ENCODE results near the gene ITPR2. TPM values are rescaled to one million over a fixed set of nuclear protein-coding genes. Genes with fewer than 3 reads are reported as not detected.
"Not testable (repeated sequence)": the region's sequence is repeated elsewhere in the genome, so short reads cannot be mapped to it uniquely, and the experiment has no call there.

Gene ITPR2
- total RNA-seq, 1 donor from 2014 or later = 48.1 TPM

DNA sequence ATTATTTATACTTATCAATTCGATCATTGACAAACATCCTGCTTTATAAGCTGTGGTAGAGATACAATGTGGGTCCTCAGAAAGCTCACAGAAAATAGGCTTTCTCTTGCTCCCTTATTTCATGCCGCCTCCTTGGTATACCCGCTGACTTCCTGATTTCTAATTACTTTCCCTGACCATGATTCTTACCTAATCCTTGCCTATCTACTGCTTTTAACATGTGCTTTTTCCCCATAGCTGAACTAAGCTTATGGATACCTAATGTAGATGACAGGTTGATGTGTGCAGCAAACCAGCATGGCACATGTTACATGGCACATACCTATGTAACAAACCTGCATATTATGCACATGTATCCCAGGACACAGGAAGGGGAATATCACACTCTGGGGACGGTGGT is 65.1 kb downstream of the ITPR2 start:
- Histone ChIP-seq H3K36me3 (no peaks in the 10 kb centered on the region), H3K9me3 (no peaks in the 10 kb centered on the region), H3K27ac (no peak overlapping the region), H3K4me3 (no peak overlapping the region), H3K27me3 (no peaks in the 10 kb centered on the region), H3K4me1 (no peaks in the 10 kb centered on the region)
- intact Hi-C loops (cut with DNase I) = no loop called here
- no peak for DNase-seq (ENCODE audit: extremely low spot score in 2 of 2)
- TF ChIP-seq, protein P1, sequence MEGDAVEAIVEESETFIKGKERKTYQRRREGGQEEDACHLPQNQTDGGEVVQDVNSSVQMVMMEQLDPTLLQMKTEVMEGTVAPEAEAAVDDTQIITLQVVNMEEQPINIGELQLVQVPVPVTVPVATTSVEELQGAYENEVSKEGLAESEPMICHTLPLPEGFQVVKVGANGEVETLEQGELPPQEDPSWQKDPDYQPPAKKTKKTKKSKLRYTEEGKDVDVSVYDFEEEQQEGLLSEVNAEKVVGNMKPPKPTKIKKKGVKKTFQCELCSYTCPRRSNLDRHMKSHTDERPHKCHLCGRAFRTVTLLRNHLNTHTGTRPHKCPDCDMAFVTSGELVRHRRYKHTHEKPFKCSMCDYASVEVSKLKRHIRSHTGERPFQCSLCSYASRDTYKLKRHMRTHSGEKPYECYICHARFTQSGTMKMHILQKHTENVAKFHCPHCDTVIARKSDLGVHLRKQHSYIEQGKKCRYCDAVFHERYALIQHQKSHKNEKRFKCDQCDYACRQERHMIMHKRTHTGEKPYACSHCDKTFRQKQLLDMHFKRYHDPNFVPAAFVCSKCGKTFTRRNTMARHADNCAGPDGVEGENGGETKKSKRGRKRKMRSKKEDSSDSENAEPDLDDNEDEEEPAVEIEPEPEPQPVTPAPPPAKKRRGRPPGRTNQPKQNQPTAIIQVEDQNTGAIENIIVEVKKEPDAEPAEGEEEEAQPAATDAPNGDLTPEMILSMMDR (IDR thresholded peaks at IDR 0.05) = no peak
- TF ChIP-seq POLR2AphosphoS5 (IDR thresholded peaks at IDR 0.05; ENCODE audit: insufficient read depth in 1 of 2, low read depth in 1 of 2) (no peak), POLR2A (IDR thresholded peaks at IDR 0.05) (no peak)

DNA sequence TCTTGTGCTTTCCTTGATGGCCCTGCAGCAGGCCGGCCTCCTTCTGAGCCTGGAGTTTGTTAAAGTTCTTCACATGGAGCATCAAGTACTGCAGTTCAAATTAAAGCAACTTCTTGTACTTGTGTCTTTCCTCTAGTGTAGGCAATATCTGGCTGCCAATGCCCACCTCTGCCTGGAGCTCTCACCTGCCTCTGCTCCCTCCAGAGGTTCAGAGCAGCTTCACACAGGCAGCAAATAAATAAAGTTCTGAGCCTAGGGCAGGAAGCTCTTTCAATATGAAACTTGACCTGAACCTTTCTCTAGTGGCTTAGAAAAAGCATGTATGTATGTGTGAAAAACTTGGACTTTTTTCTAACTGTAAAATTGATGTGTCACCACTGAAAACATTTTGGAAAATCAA is 65.9 kb downstream of the ITPR2 start:
- no peak for TF ChIP-seq POLR2A (IDR thresholded peaks at IDR 0.05)
- TF ChIP-seq, protein P1 (IDR thresholded peaks at IDR 0.05) = no peak
- TF ChIP-seq POLR2AphosphoS5 (IDR thresholded peaks at IDR 0.05; ENCODE audit: insufficient read depth in 1 of 2, low read depth in 1 of 2) = no peak
- intact Hi-C loops (cut with DNase I) = no loop called here

DNA sequence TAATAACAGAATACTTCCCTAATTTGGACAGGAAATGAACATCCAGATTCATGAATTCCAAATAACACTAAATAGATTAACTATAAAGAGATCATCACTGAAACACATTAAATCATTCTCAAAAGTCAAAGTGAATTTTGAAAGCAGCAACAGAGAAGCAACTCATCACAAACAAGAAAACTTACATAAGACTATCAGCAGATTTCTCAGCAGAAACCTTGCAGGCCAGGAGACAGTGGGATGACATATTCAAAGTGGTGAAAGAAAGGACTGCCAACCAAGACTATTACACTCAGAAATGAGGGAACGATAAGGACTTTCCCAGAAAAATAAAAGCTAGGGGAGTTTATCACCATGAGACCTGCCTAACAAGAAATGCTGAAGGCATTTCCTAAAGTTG is 70.8 kb downstream of the ITPR2 start:
- Histone ChIP-seq H3K4me3 (no peak overlapping the region), H3K36me3 (no peaks in the 10 kb centered on the region), H3K27me3 (no peaks in the 10 kb centered on the region), H3K9me3 (peaks cover 14% of the 10 kb centered on the region), H3K4me1 (no peaks in the 10 kb centered on the region), H3K27ac (no peak overlapping the region)
- TF ChIP-seq POLR2A (IDR thresholded peaks at IDR 0.05) = no peak
- TF ChIP-seq, protein P1 (IDR thresholded peaks at IDR 0.05) = no peak
- TF ChIP-seq POLR2AphosphoS5 (IDR thresholded peaks at IDR 0.05; ENCODE audit: insufficient read depth in 1 of 2, low read depth in 1 of 2) = no peak
- intact Hi-C loops (cut with DNase I) = no loop called here
- DNase-seq (ENCODE audit: extremely low spot score in 2 of 2) = no peak

More for the DNA sequence above, 65.9 kb downstream of the ITPR2 start:
- Histone ChIP-seq H3K4me1 (no peaks in the 10 kb centered on the region), H3K4me3 (no peak overlapping the region), H3K27ac (no peak overlapping the region), H3K27me3 (no peaks in the 10 kb centered on the region), H3K9me3 (peaks cover 7% of the 10 kb centered on the region), H3K36me3 (no peaks in the 10 kb centered on the region)
- DNase-seq (ENCODE audit: extremely low spot score in 2 of 2) = no peak

DNA sequence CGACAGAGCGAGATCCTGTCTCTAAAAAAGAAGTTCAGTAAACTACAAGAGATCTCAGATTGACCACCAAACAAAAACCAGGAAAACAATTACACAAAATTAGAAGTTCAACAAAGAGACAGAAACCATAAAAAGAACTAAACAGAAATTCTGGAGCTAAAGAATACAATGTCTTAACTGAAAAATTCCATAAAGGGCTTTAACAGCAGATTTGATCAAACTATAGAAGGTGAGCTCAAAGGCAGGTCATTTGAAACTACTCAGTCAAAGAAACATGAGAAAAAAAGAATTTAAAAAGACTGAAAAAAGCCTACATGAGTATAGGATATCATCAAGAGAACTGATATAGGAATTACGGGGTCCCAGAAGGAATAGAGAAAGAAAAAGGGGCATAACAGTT is 71.2 kb downstream of the ITPR2 start:
- TF ChIP-seq, protein P1 (IDR thresholded peaks at IDR 0.05) = no peak
- TF ChIP-seq POLR2A (IDR thresholded peaks at IDR 0.05) (no peak), POLR2AphosphoS5 (IDR thresholded peaks at IDR 0.05; ENCODE audit: insufficient read depth in 1 of 2, low read depth in 1 of 2) (no peak)
- no peak for DNase-seq (ENCODE audit: extremely low spot score in 2 of 2)
- no peaks in the 10 kb centered on the region for H3K36me3 ChIP-seq
- peaks cover 14% of the 10 kb centered on the region for H3K9me3 ChIP-seq
- no peaks in the 10 kb centered on the region for H3K27me3 ChIP-seq
- H3K4me1 ChIP-seq = no peaks in the 10 kb centered on the region
- H3K27ac ChIP-seq = no peak overlapping the region
- intact Hi-C loops (cut with DNase I) = no loop called here
- no peak overlapping the region for H3K4me3 ChIP-seq

DNA sequence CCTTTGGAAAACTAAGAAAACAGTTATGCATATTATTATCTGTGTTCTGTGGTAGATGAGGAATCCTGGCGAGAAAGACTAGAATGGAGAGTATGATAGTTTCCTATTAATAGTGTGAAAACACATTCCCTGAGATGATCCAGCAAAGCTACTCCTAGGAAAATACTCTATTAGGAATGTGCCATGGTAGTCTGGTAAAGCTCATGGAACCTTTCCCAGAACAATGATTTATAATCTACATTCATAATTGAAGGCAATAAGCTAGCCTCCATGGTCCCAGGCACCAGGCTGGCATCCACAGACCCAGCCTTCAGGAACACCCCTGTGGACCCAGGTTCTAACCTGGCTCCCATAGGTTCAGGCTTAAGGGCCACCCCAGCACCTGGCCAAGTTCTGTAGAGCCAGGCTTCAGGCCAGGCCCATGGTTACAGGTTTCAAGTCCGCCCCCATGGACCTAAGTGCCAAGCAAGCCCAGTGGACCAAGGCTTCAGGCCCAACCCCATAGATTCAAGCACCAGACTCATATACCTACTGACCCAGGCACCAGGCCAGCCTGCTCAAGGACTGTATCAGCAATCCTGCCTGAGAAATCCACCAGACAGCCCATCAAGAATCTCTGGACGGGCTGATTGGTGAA is 72.2 kb downstream of the ITPR2 start:
- peaks cover 17% of the 10 kb centered on the region for H3K9me3 ChIP-seq
- intact Hi-C loops (cut with DNase I) = no loop called here
- no peaks in the 10 kb centered on the region for H3K4me1 ChIP-seq
- no peaks in the 10 kb centered on the region for H3K36me3 ChIP-seq
- no peak overlapping the region for H3K27ac ChIP-seq
- TF ChIP-seq POLR2AphosphoS5 (IDR thresholded peaks at IDR 0.05; ENCODE audit: insufficient read depth in 1 of 2, low read depth in 1 of 2) (no peak), POLR2A (IDR thresholded peaks at IDR 0.05) (no peak)
- TF ChIP-seq, protein P1 (IDR thresholded peaks at IDR 0.05) = no peak
- no peak overlapping the region for H3K4me3 ChIP-seq
- no peak for DNase-seq (ENCODE audit: extremely low spot score in 2 of 2)
- H3K27me3 ChIP-seq = no peaks in the 10 kb centered on the region

DNA sequence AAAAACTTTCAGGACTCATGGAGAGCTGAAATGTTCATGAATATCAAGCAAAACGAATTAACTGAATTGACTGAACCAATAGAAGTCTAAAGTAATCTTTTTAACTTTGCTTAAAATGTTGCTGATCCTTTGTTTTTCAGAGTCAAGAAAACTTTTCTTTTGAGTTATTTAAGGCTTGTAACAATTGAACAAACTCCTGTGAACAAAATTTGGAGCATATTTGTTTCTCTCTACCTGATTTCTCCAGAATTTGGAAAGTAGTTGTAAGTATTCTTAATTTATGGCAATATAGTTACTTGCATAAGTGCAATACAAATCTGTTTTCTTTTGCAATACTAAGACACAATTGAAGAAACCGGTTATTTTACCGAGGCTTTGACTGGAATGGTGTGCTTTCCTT is 77.6 kb downstream of the ITPR2 start:
- intact Hi-C loops (cut with DNase I); DNase-seq (ENCODE audit: extremely low spot score in 2 of 2): not testable (repeated sequence)

More for the DNA sequence above, 77.6 kb downstream of the ITPR2 start:
- not testable (repeated sequence) for H3K27me3 ChIP-seq, H3K4me1 ChIP-seq, H3K27ac ChIP-seq, H3K36me3 ChIP-seq, H3K4me3 ChIP-seq, H3K9me3 ChIP-seq
